Mesothelial cell of epicardium (in vitro differentiated cells): ENCODE data around the gene MRPL40. TPM values are rescaled to one million over a fixed set of nuclear protein-coding genes. Genes with fewer than 3 reads are reported as not detected.

ENCODE experiments used
- DNase-seq, 2 experiments: peaks; one replicate each; pipeline ENCODE4 v3.0.0; 2021; ENCODE audit warnings: low spot score in 2 of 2; ENCODE audit not compliant: unreplicated experiment in 2 of 2
- H3K27ac Mint-ChIP-seq: 2 replicates; pipeline ENCODE4 v1.8.0; 2021; ENCODE audit warnings: mixed read lengths
- H3K27me3 Mint-ChIP-seq: 2 replicates; pipeline ENCODE4 v1.8.0; 2021; ENCODE audit warnings: low read depth, mixed read lengths
- H3K36me3 Mint-ChIP-seq: 2 replicates; pipeline ENCODE4 v1.8.0; 2021; ENCODE audit warnings: mixed read lengths
- H3K4me1 Mint-ChIP-seq: 2 replicates; pipeline ENCODE4 v1.8.0; 2021; ENCODE audit warnings: mixed read lengths
- H3K4me3 Mint-ChIP-seq: 2 replicates; pipeline ENCODE4 v1.8.0; 2021; ENCODE audit warnings: mild to moderate bottlenecking, moderate library complexity, mixed read lengths
- H3K9me3 Mint-ChIP-seq: 2 replicates; pipeline ENCODE4 v1.8.0; 2021; ENCODE audit warnings: mixed read lengths
- CTCF ChIP-seq: fragments of 200-600 bp; sonication (generic); IDR thresholded peaks from one replicate; pipeline ENCODE4 v1.5.0; 2021; ENCODE audit warnings: antibody characterized with exemption; ENCODE audit not compliant: unreplicated experiment
- total RNA-seq: library from RNA; stranded (reverse); gene quantifications from 3 replicates; pipeline ENCODE4 v1.2.1, GENCODE V29; 2021

Gene MRPL40
- total RNA-seq, 1 donor from 2014 or later: 19.1 TPM

GRCh38 chr22:19406846-19407245, 25.5 kb upstream of the MRPL40 start:
- Mint-ChIP-seq H3K27ac (no peak overlapping the region), H3K36me3 (peaks cover 13% of the 10 kb centered on the region), H3K4me1 (peaks cover 25% of the 10 kb centered on the region), H3K9me3 (no peaks in the 10 kb centered on the region), H3K27me3 (no peaks in the 10 kb centered on the region), H3K4me3 (no peak overlapping the region)
- TF ChIP-seq CTCF: no peak
- no peak for DNase-seq

- H3K27me3 Mint-ChIP-seq: no peaks in the 10 kb centered on the region
- no peak overlapping the region for H3K4me3 Mint-ChIP-seq
- DNase-seq: peak; percentile 38 to 72
- H3K4me1 Mint-ChIP-seq: peaks cover 25% of the 10 kb centered on the region
- H3K9me3 Mint-ChIP-seq: no peaks in the 10 kb centered on the region
- no peak for TF ChIP-seq CTCF
- peak overlapping the region; percentile 61 for H3K27ac Mint-ChIP-seq
- H3K36me3 Mint-ChIP-seq: peaks cover 10% of the 10 kb centered on the region
Observed at GRCh38 chr22:19407649-19408606, 24.4 kb upstream of the MRPL40 start.

GRCh38 chr22:19410941-19411689, 21.2 kb upstream of the MRPL40 start:
- peaks cover 29% of the 10 kb centered on the region for H3K4me1 Mint-ChIP-seq
- no peaks in the 10 kb centered on the region for H3K27me3 Mint-ChIP-seq
- TF ChIP-seq CTCF: no peak
- H3K4me3 Mint-ChIP-seq: no peak overlapping the region
- peaks cover 10% of the 10 kb centered on the region for H3K36me3 Mint-ChIP-seq
- peaks cover 5% of the 10 kb centered on the region for H3K9me3 Mint-ChIP-seq
- H3K27ac Mint-ChIP-seq: no peak overlapping the region
- no peak for DNase-seq

- DNase-seq: no peak
- H3K9me3 Mint-ChIP-seq: peaks cover 5% of the 10 kb centered on the region
- H3K4me1 Mint-ChIP-seq: peaks cover 24% of the 10 kb centered on the region
- H3K4me3 Mint-ChIP-seq: no peak overlapping the region
- H3K27me3 Mint-ChIP-seq: no peaks in the 10 kb centered on the region
- H3K27ac Mint-ChIP-seq: no peak overlapping the region
- peaks cover 11% of the 10 kb centered on the region for H3K36me3 Mint-ChIP-seq
- TF ChIP-seq CTCF: no peak
Observed at GRCh38 chr22:19411690-19412045, 20.7 kb upstream of the MRPL40 start.

- H3K27me3 Mint-ChIP-seq: no peaks in the 10 kb centered on the region
- no peak for DNase-seq
- no peak overlapping the region for H3K27ac Mint-ChIP-seq
- H3K9me3 Mint-ChIP-seq: peaks cover 5% of the 10 kb centered on the region
- peaks cover 15% of the 10 kb centered on the region for H3K36me3 Mint-ChIP-seq
- peaks cover 16% of the 10 kb centered on the region for H3K4me1 Mint-ChIP-seq
- TF ChIP-seq CTCF: no peak
- no peak overlapping the region for H3K4me3 Mint-ChIP-seq
Observed at GRCh38 chr22:19412478-19412877, 19.9 kb upstream of the MRPL40 start.
